Astrocyte (in vitro differentiated cells and primary cell): ENCODE data around the gene SMIM14. TPM values are rescaled to one million over a fixed set of nuclear protein-coding genes. Genes with fewer than 3 reads are reported as not detected.

Source experiments
- DNase-seq: peaks from one replicate; pipeline ENCODE4 v3.0.0-alpha.2; 2010; ENCODE audit warnings: low read depth
- FAIRE-seq: peaks from 2 replicates; lab custom pipeline; 2011; peaks lifted over from hg19 to GRCh38; lab: Jason Lieb, UNC
- H2AFZ ChIP-seq: 2 replicates; pipeline ENCODE4 v1.6.0; 2012; ENCODE audit warnings: low read depth, low read length, inconsistent platforms
- H3K27ac ChIP-seq: 2 replicates; pipeline ENCODE4 v1.5.1; 2011; ENCODE audit warnings: low read depth, low read length, inconsistent platforms
- H3K27me3 ChIP-seq: 2 replicates; pipeline ENCODE4 v1.6.0; 2011; ENCODE audit warnings: low read length, inconsistent platforms; ENCODE audit not compliant: insufficient read depth
- H3K36me3 ChIP-seq: 2 replicates; pipeline ENCODE4 v1.5.1; 2011; ENCODE audit warnings: low read length, inconsistent platforms; ENCODE audit not compliant: insufficient read depth
- H3K4me1 ChIP-seq: 2 replicates; pipeline ENCODE4 v1.5.1; 2011; ENCODE audit warnings: low read length, inconsistent platforms; ENCODE audit not compliant: insufficient read depth
- H3K4me2 ChIP-seq: 2 replicates; pipeline ENCODE4 v1.6.0; 2012; ENCODE audit warnings: low read length, inconsistent platforms
- H3K4me3 ChIP-seq: 2 replicates; pipeline ENCODE4 v1.5.1; 2011; ENCODE audit warnings: low read depth, mild to moderate bottlenecking, low read length, inconsistent platforms; ENCODE audit not compliant: insufficient read depth
- H3K79me2 ChIP-seq: 2 replicates; pipeline ENCODE4 v1.6.0; 2012; ENCODE audit warnings: mild to moderate bottlenecking, low read length, inconsistent platforms; ENCODE audit not compliant: insufficient read depth
- H3K9ac ChIP-seq: 2 replicates; pipeline ENCODE4 v1.6.0; 2012; ENCODE audit warnings: mild to moderate bottlenecking, low read length, inconsistent platforms
- H3K9me3 ChIP-seq: 2 replicates; pipeline ENCODE4 v1.5.1; 2012; ENCODE audit warnings: low read depth, mild to moderate bottlenecking, low read length, inconsistent platforms; ENCODE audit not compliant: insufficient read depth
- H4K20me1 ChIP-seq: 2 replicates; pipeline ENCODE4 v1.6.0; 2012; ENCODE audit warnings: low read length, inconsistent platforms; ENCODE audit not compliant: insufficient read depth
- H3K27ac Mint-ChIP-seq: one replicate; pipeline ENCODE4 v1.8.0; 2021; ENCODE audit warnings: mild to moderate bottlenecking, mixed read lengths; ENCODE audit not compliant: unreplicated experiment
- H3K27me3 Mint-ChIP-seq: one replicate; pipeline ENCODE4 v1.8.0; 2021; ENCODE audit warnings: low read depth, mixed read lengths; ENCODE audit not compliant: unreplicated experiment
- H3K36me3 Mint-ChIP-seq: one replicate; pipeline ENCODE4 v1.8.0; 2021; ENCODE audit warnings: low read depth, mixed read lengths; ENCODE audit not compliant: unreplicated experiment
- H3K4me1 Mint-ChIP-seq: one replicate; pipeline ENCODE4 v1.8.0; 2021; ENCODE audit warnings: low read depth, mixed read lengths; ENCODE audit not compliant: unreplicated experiment
- H3K4me3 Mint-ChIP-seq: one replicate; pipeline ENCODE4 v1.8.0; 2021; ENCODE audit warnings: mild to moderate bottlenecking, moderate library complexity, mixed read lengths; ENCODE audit not compliant: unreplicated experiment
- H3K9me3 Mint-ChIP-seq: one replicate; pipeline ENCODE4 v1.8.0; 2021; ENCODE audit warnings: mild to moderate bottlenecking, mixed read lengths; ENCODE audit not compliant: unreplicated experiment
- CTCF ChIP-seq: IDR thresholded peaks from 2 replicates; pipeline ENCODE4 v1.5.1; 2011; ENCODE audit warnings: low read depth, mild to moderate bottlenecking, inconsistent platforms, low read length, moderate library complexity; ENCODE audit not compliant: insufficient read depth
- EZH2 ChIP-seq: IDR thresholded peaks from 2 replicates; pipeline ENCODE4 v1.6.1; 2012; ENCODE audit warnings: mild to moderate bottlenecking, low read length, inconsistent platforms; ENCODE audit not compliant: insufficient read depth
- total RNA-seq: library from RNA; stranded (reverse); gene quantifications from 2 replicates; pipeline ENCODE4 v1.2.1, GENCODE V29; 2021

The SMIM14 gene
- total RNA-seq, 1 donor from 2014 or later, result 28.3 TPM

GRCh38 chr4:39542611-39543012, 96.1 kb downstream of the SMIM14 start:
- Mint-ChIP-seq H3K4me1 (peaks cover 7% of the 10 kb centered on the region), H3K27me3 (no peaks in the 10 kb centered on the region), H3K9me3 (no peaks in the 10 kb centered on the region), H3K36me3 (peaks cover 9% of the 10 kb centered on the region), H3K4me3 (no peak overlapping the region), H3K27ac (no peak overlapping the region)
- no peak overlapping the region for H2AFZ ChIP-seq
- DNase-seq (no peak), FAIRE-seq (no peak)
- peaks cover 3% of the 10 kb centered on the region for H4K20me1 ChIP-seq
- no peaks in the 10 kb centered on the region for H3K27me3 ChIP-seq
- no peak overlapping the region for H3K27ac ChIP-seq
- H3K9me3 ChIP-seq, result no peaks in the 10 kb centered on the region
- H3K4me2 ChIP-seq, result no peak overlapping the region
- H3K36me3 ChIP-seq, result no peaks in the 10 kb centered on the region
- no peak overlapping the region for H3K9ac ChIP-seq
- peaks cover 6% of the 10 kb centered on the region for H3K4me1 ChIP-seq
- H3K79me2 ChIP-seq, result no peaks in the 10 kb centered on the region
- no peak overlapping the region for H3K4me3 ChIP-seq
- TF ChIP-seq EZH2 (no peak), CTCF (no peak)

GRCh38 chr4:39541987-39542610, 96.6 kb downstream of the SMIM14 start:
- H3K36me3 ChIP-seq, result no peaks in the 10 kb centered on the region
- H3K27ac ChIP-seq, result no peak overlapping the region
- H3K27ac Mint-ChIP-seq, result no peak overlapping the region
- no peak overlapping the region for H3K9ac ChIP-seq
- FAIRE-seq (no peak), DNase-seq (no peak)
- peaks cover 3% of the 10 kb centered on the region for H4K20me1 ChIP-seq
- H3K4me3 ChIP-seq, result no peak overlapping the region
- H3K4me1 Mint-ChIP-seq, result peaks cover 7% of the 10 kb centered on the region
- H3K27me3 ChIP-seq, result no peaks in the 10 kb centered on the region
- no peaks in the 10 kb centered on the region for H3K9me3 ChIP-seq
- H3K4me1 ChIP-seq, result peaks cover 6% of the 10 kb centered on the region
- H3K79me2 ChIP-seq, result no peaks in the 10 kb centered on the region
- no peaks in the 10 kb centered on the region for H3K27me3 Mint-ChIP-seq
- TF ChIP-seq EZH2 (no peak), CTCF (no peak)
- no peak overlapping the region for H2AFZ ChIP-seq
- H3K9me3 Mint-ChIP-seq, result no peaks in the 10 kb centered on the region
- no peak overlapping the region for H3K4me2 ChIP-seq
- peaks cover 7% of the 10 kb centered on the region for H3K36me3 Mint-ChIP-seq
- H3K4me3 Mint-ChIP-seq, result no peak overlapping the region

DNA sequence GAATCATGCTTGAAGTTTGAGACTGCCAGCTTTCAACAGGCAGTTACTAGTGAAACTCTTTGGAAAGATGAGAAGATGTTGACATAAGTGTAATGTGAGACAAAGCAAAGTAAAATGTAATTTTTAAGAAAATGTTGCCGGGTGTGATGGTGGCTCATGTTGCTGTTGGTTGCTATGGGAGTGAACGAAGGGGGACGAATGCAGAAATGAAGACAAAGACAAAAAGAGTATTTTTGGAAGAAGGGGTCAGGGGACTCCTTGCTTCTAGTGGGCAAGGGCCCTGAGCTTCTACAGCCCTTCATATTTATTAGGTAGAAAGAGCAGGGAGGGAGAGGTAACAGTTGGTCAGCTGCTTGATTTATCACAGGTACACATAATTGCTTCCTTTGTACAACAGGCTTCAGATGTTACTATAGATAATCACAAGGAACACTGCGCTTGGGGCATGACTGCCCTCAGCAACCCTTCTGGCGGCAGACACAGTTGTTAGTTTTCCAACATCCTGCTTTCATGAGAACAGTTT, 99.5 kb downstream of the SMIM14 start:
- Histone ChIP-seq H4K20me1 (peaks cover 3% of the 10 kb centered on the region), H3K79me2 (no peaks in the 10 kb centered on the region), H2AFZ (no peak overlapping the region), H3K9ac (no peak overlapping the region), H3K36me3 (no peaks in the 10 kb centered on the region), H3K4me3 (no peak overlapping the region), H3K9me3 (no peaks in the 10 kb centered on the region), H3K4me1 (peaks cover 6% of the 10 kb centered on the region), H3K4me2 (no peak overlapping the region), H3K27ac (peak overlapping the region; percentile 27), H3K27me3 (no peaks in the 10 kb centered on the region)
- FAIRE-seq, result no peak
- H3K4me3 Mint-ChIP-seq, result no peak overlapping the region
- H3K9me3 Mint-ChIP-seq, result no peaks in the 10 kb centered on the region
- H3K27me3 Mint-ChIP-seq, result no peaks in the 10 kb centered on the region
- peaks cover 1% of the 10 kb centered on the region for H3K4me1 Mint-ChIP-seq
- TF ChIP-seq EZH2 (no peak), CTCF (no peak)
- H3K27ac Mint-ChIP-seq, result no peak overlapping the region
- peaks cover 19% of the 10 kb centered on the region for H3K36me3 Mint-ChIP-seq
- no peak for DNase-seq
